ENCODE results near the gene DLGAP5.

The DLGAP5 gene

DNA sequence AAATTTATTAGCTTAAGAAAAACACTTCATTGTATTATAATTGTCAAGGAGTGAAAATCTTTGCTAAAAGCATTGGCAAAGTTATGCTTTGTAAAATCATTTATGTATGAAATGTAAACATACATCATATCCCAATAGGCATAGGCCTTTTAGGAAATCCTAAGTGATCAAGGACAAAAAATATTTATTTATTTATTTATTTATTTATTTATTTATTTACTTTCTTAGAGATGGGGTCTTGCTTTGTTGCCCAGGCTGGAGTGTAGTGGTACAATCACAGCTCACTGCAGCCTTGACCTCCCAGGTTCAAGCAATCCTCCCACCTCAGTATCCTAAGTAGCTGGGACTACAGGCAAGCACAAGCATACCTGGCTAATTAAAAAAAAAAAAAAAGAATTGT lies 32.0 kb upstream of the DLGAP5 start:
- no peaks in the 10 kb centered on the region for H3K27me3 ChIP-seq (ENCODE audit: insufficient read depth, insufficient read length)
- no peak for TF ChIP-seq SUZ12 (IDR thresholded peaks at IDR 0.05; ENCODE audit: extremely low read depth, insufficient read depth, insufficient read length)
- TF ChIP-seq YY1 (IDR thresholded peaks at IDR 0.05; ENCODE audit: insufficient read depth, insufficient read length) = no peak
- no peak for TF ChIP-seq ZNF274 (IDR thresholded peaks at IDR 0.05; ENCODE audit: low read depth, low read length)
- no peaks in the 10 kb centered on the region for H3K36me3 ChIP-seq (ENCODE audit: insufficient read depth, insufficient read length, low read length)
- no peaks in the 10 kb centered on the region for H3K4me1 ChIP-seq (ENCODE audit: insufficient read depth, insufficient read length)
- H3K9ac ChIP-seq (ENCODE audit: insufficient read length, low read depth) = no peak overlapping the region
- no peak for DNase-seq (ENCODE audit: low read depth, low spot score)
- H3K9me3 ChIP-seq (ENCODE audit: insufficient read depth, low read length) = peaks cover 15% of the 10 kb centered on the region
- no peak overlapping the region for H3K4me3 ChIP-seq (ENCODE audit: insufficient read length, low read depth)

DNA sequence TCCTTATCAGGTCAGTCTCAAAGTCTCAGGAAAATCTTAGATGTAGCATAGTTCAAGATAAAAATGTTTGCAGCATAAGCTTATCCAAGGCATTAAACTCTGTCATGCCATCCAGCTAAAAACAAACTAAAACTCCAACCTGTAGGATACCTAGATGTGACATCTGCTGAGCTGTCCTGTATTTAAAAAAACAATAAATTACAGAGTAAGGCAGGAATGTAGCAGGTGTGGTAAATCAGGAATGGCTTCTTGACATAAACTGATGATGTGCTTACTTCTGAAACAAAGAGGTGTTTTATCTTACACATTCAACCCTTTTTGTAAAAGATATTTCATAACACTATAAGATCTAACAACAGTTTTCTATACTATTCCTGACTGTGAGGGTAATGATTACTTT lies 30.6 kb upstream of the DLGAP5 start:
- TF ChIP-seq ZNF274 (IDR thresholded peaks at IDR 0.05; ENCODE audit: low read depth, low read length) (no peak), YY1 (IDR thresholded peaks at IDR 0.05; ENCODE audit: insufficient read depth, insufficient read length) (no peak), SUZ12 (IDR thresholded peaks at IDR 0.05; ENCODE audit: extremely low read depth, insufficient read depth, insufficient read length) (no peak)
- Histone ChIP-seq H3K9ac (ENCODE audit: insufficient read length, low read depth) (no peak overlapping the region), H3K4me1 (ENCODE audit: insufficient read depth, insufficient read length) (no peaks in the 10 kb centered on the region), H3K27me3 (ENCODE audit: insufficient read depth, insufficient read length) (no peaks in the 10 kb centered on the region), H3K4me3 (ENCODE audit: insufficient read length, low read depth) (no peak overlapping the region), H3K9me3 (ENCODE audit: insufficient read depth, low read length) (peaks cover 10% of the 10 kb centered on the region), H3K36me3 (ENCODE audit: insufficient read depth, insufficient read length, low read length) (no peaks in the 10 kb centered on the region)
- no peak for DNase-seq (ENCODE audit: low read depth, low spot score)

DNA sequence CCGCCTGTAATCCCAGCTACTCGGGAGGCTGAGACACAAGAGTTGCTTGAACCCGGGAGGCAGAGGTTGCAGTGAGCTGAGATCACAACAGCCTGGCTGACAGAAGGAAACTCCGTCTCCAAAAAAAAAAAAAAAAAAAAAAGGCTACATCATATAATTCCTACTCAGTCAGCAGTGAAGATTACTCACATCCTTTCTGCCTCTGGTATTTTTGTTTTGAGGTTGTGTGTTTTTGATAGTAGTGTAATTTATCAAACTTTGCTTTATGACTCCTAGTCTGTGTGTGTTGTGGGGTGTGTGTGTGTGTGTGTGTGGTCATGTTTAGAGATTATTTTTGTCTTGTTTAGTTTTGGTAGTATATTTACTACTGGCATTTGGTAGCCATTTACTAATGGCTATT lies 29.8 kb upstream of the DLGAP5 start:
- DNase-seq (ENCODE audit: low read depth, low spot score) = no peak
- TF ChIP-seq YY1 (IDR thresholded peaks at IDR 0.05; ENCODE audit: insufficient read depth, insufficient read length) = no peak
- TF ChIP-seq ZNF274 (IDR thresholded peaks at IDR 0.05; ENCODE audit: low read depth, low read length) = no peak
- TF ChIP-seq SUZ12 (IDR thresholded peaks at IDR 0.05; ENCODE audit: extremely low read depth, insufficient read depth, insufficient read length) = no peak
- no peaks in the 10 kb centered on the region for H3K36me3 ChIP-seq (ENCODE audit: insufficient read depth, insufficient read length, low read length)
- peaks cover 2% of the 10 kb centered on the region; the same call in 1 of the 2 replicates for H3K9me3 ChIP-seq (ENCODE audit: insufficient read depth, low read length)
- H3K27me3 ChIP-seq (ENCODE audit: insufficient read depth, insufficient read length) = no peaks in the 10 kb centered on the region
- H3K4me3 ChIP-seq (ENCODE audit: insufficient read length, low read depth) = no peak overlapping the region
- no peaks in the 10 kb centered on the region for H3K4me1 ChIP-seq (ENCODE audit: insufficient read depth, insufficient read length)
- no peak overlapping the region for H3K9ac ChIP-seq (ENCODE audit: insufficient read length, low read depth)

DNA sequence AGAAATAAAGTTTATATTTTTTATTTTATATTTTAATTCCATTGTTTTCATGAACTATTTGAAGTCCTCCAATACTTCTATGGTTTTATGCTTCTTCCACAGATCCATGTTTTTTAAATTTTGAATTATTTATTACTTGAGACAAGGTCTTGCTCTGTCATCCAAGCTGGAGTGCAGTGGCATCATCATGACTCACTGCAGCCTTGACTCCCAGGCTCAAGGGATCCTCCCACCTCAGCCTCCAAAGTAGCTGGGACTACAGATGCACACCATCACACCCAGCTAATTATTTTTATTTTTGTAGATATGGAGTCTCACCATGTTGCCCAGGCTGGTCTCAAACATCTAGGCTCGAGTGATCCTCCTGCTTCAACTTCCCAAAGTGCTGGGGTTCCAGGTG lies 28.8 kb upstream of the DLGAP5 start:
- H3K9ac ChIP-seq (ENCODE audit: insufficient read length, low read depth) = no peak overlapping the region
- H3K4me1 ChIP-seq (ENCODE audit: insufficient read depth, insufficient read length) = no peaks in the 10 kb centered on the region
- no peaks in the 10 kb centered on the region for H3K27me3 ChIP-seq (ENCODE audit: insufficient read depth, insufficient read length)
- TF ChIP-seq ZNF274 (IDR thresholded peaks at IDR 0.05; ENCODE audit: low read depth, low read length) = no peak
- TF ChIP-seq SUZ12 (IDR thresholded peaks at IDR 0.05; ENCODE audit: extremely low read depth, insufficient read depth, insufficient read length) = no peak
- no peak for TF ChIP-seq YY1 (IDR thresholded peaks at IDR 0.05; ENCODE audit: insufficient read depth, insufficient read length)
- no peak for DNase-seq (ENCODE audit: low read depth, low spot score)
- no peaks in the 10 kb centered on the region for H3K36me3 ChIP-seq (ENCODE audit: insufficient read depth, insufficient read length, low read length)
- H3K9me3 ChIP-seq (ENCODE audit: insufficient read depth, low read length) = no peaks in the 10 kb centered on the region
- H3K4me3 ChIP-seq (ENCODE audit: insufficient read length, low read depth) = no peak overlapping the region

DNA sequence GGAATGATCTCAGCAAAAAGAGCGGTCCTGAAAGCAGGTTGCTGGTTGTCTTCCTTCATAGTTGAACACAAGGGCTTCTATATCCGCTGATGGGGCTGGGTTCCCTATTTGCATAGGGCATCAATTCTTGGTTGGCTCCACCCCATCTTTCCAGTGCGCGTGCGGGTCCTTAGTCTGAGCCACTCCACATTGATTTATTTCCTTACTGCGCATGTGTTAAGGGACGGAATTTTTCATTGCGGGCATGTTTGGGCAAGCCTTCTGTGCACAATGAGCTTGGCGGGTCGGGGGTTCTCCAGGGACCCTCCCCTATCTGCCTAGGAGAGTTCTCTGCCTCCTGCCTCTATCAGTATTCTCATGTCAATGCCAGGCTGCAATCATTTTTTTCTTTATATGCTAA lies 21.2 kb upstream of the DLGAP5 start:
- no peak for DNase-seq (ENCODE audit: low read depth, low spot score)
- TF ChIP-seq SUZ12 (IDR thresholded peaks at IDR 0.05; ENCODE audit: extremely low read depth, insufficient read depth, insufficient read length) (no peak), YY1 (IDR thresholded peaks at IDR 0.05; ENCODE audit: insufficient read depth, insufficient read length) (no peak), ZNF274 (IDR thresholded peaks at IDR 0.05; ENCODE audit: low read depth, low read length) (no peak)
- Histone ChIP-seq H3K9ac (ENCODE audit: insufficient read length, low read depth) (no peak overlapping the region), H3K9me3 (ENCODE audit: insufficient read depth, low read length) (no peaks in the 10 kb centered on the region), H3K27me3 (ENCODE audit: insufficient read depth, insufficient read length) (no peaks in the 10 kb centered on the region), H3K4me1 (ENCODE audit: insufficient read depth, insufficient read length) (no peaks in the 10 kb centered on the region), H3K4me3 (ENCODE audit: insufficient read length, low read depth) (no peak overlapping the region), H3K36me3 (ENCODE audit: insufficient read depth, insufficient read length, low read length) (no peaks in the 10 kb centered on the region)

DNA sequence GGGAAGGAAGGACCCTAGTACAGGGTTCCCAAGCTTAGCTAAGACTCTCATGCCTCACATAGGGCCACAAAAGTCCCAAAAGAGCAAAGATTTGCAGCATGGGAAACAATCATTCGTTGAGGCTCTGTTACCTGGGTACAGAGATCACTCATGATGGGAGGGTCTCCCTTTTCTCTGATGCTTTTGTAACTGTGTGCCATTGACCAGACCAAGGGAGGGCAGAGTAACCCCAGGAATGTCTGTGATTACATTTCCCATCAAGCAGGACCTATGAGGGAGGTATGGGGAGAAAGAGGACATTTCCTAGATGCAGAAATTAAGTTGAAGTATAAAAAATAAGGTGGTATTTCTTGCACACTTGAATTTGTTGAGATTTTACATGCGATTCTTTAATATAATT lies 16.4 kb upstream of the DLGAP5 start:
- Histone ChIP-seq H3K36me3 (ENCODE audit: insufficient read depth, insufficient read length, low read length) (no peaks in the 10 kb centered on the region), H3K4me3 (ENCODE audit: insufficient read length, low read depth) (no peak overlapping the region), H3K9me3 (ENCODE audit: insufficient read depth, low read length) (no peaks in the 10 kb centered on the region), H3K9ac (ENCODE audit: insufficient read length, low read depth) (no peak overlapping the region), H3K4me1 (ENCODE audit: insufficient read depth, insufficient read length) (no peaks in the 10 kb centered on the region), H3K27me3 (ENCODE audit: insufficient read depth, insufficient read length) (no peaks in the 10 kb centered on the region)
- no peak for DNase-seq (ENCODE audit: low read depth, low spot score)
- no peak for TF ChIP-seq SUZ12 (IDR thresholded peaks at IDR 0.05; ENCODE audit: extremely low read depth, insufficient read depth, insufficient read length)
- TF ChIP-seq ZNF274 (IDR thresholded peaks at IDR 0.05; ENCODE audit: low read depth, low read length) = no peak
- no peak for TF ChIP-seq YY1 (IDR thresholded peaks at IDR 0.05; ENCODE audit: insufficient read depth, insufficient read length)

DNA sequence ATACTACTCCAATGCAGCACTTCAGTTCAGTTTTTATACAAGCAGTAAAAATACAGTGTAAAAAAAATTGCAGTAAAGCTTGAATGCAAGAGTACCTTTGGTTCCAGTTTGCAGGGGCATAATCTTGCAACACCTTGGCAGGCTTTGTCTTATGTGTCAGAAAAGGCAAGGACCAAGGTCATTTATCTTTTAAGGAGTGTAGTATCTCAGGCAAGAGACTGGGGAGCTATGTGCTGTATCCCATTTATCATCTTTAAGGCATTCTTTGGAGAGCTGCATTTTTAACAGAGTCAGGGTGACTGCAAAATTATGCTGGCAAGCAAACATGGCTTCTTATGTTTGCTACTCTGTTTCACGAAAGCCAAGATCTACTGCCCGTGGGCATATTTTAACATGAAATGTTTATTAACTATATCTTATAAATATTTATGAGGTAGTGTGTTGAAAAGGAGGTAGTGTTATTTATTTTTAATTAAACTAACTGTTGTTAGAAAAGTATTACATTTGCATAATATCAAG lies 14.8 kb upstream of the DLGAP5 start:
- TF ChIP-seq SUZ12 (IDR thresholded peaks at IDR 0.05; ENCODE audit: extremely low read depth, insufficient read depth, insufficient read length) = no peak
- TF ChIP-seq YY1 (IDR thresholded peaks at IDR 0.05; ENCODE audit: insufficient read depth, insufficient read length) = no peak
- TF ChIP-seq ZNF274 (IDR thresholded peaks at IDR 0.05; ENCODE audit: low read depth, low read length) = no peak

More for the DNA sequence above, 14.8 kb upstream of the DLGAP5 start:
- no peak for DNase-seq (ENCODE audit: low read depth, low spot score)
- no peaks in the 10 kb centered on the region for H3K9me3 ChIP-seq (ENCODE audit: insufficient read depth, low read length)
- no peaks in the 10 kb centered on the region for H3K4me1 ChIP-seq (ENCODE audit: insufficient read depth, insufficient read length)
- H3K9ac ChIP-seq (ENCODE audit: insufficient read length, low read depth) = no peak overlapping the region
- no peaks in the 10 kb centered on the region for H3K36me3 ChIP-seq (ENCODE audit: insufficient read depth, insufficient read length, low read length)
- H3K27me3 ChIP-seq (ENCODE audit: insufficient read depth, insufficient read length) = no peaks in the 10 kb centered on the region
- H3K4me3 ChIP-seq (ENCODE audit: insufficient read length, low read depth) = no peak overlapping the region
